GM12878 (cell line): ENCODE data around the gene ACAD11. TPM values are rescaled to one million over a fixed set of nuclear protein-coding genes. Genes with fewer than 3 reads are reported as not detected.

Source experiments
- ATAC-seq: fragments of 200-7000 bp; cut with Tn5 transposase; 3 replicates; pipeline ENCODE4 v1.9.1; 2020; ENCODE audit warnings: mild to moderate bottlenecking, moderate library complexity
- BruUV-seq: library from RNA; stranded (reverse); fragments of 400-500 nt; replicated peaks from 2 replicates; lab custom pipeline; 2021; lab: Mats Ljungman, UMichigan
- CTCF ChIA-PET: fragments of 300-600 bp; sonication (Branson Sonifier 250); formaldehyde crosslinking; extraction: SDS; loops from one replicate; lab custom pipeline; 2021; ENCODE audit warnings: inconsistent platforms; lab: Yijun Ruan, JAX
- POLR2A ChIA-PET: fragments of 350-600 bp; formaldehyde crosslinking; extraction: SDS; loops from one replicate; lab custom pipeline; 2021; ENCODE audit warnings: inconsistent platforms; lab: Charles Lee
- RAD21 ChIA-PET: fragments of 300-600 bp; sonication (Branson Sonifier 250); formaldehyde crosslinking; loops from one replicate; lab custom pipeline; 2023; ENCODE audit warnings: antibody characterized with exemption; ENCODE audit not compliant: unreplicated experiment; lab: Charles Lee
- SMC1A ChIA-PET: fragments of 300-600 bp; sonication (Branson Sonifier 250); formaldehyde crosslinking; loops from one replicate; lab custom pipeline; 2023; ENCODE audit not compliant: unreplicated experiment, uncharacterized antibody; lab: Charles Lee
- DNase-seq: peaks from one replicate; pipeline ENCODE4 v3.0.0-alpha.2; 2011; ENCODE audit warnings: low read depth, low spot score
- FAIRE-seq: peaks from 3 replicates; lab custom pipeline; 2011; peaks lifted over from hg19 to GRCh38; lab: Jason Lieb, UNC
- H2AFZ ChIP-seq: 2 replicates; pipeline ENCODE4 v1.6.0; 2011; ENCODE audit warnings: low read depth, low read length, control low read depth; ENCODE audit not compliant: control insufficient read depth
- H3K27ac ChIP-seq: 2 replicates; pipeline ENCODE4 v1.5.1; 2011; ENCODE audit warnings: control low read depth; ENCODE audit not compliant: control insufficient read depth, insufficient read depth
- H3K27me3 ChIP-seq, 2 experiments: replicated peaks in 1 of 2; 2 replicates each; pipeline versions ENCODE4 v1.6.0 to v1.6.1; 2011; ENCODE audit warnings: low read length in 1 of 2; ENCODE audit not compliant: control insufficient read depth in 2 of 2, insufficient read depth in 2 of 2
- H3K36me3 ChIP-seq, 2 experiments: 2 replicates each; pipeline ENCODE4 v1.5.1; 2011; ENCODE audit warnings: low read length in 1 of 2; ENCODE audit not compliant: control insufficient read depth in 2 of 2, insufficient read depth in 2 of 2
- H3K4me1 ChIP-seq: 2 replicates; pipeline ENCODE4 v1.6.1; 2011; ENCODE audit warnings: mild to moderate bottlenecking, low read length, moderate library complexity, mixed read lengths; ENCODE audit not compliant: control insufficient read depth, insufficient read depth
- H3K4me2 ChIP-seq: 2 replicates; pipeline ENCODE4 v1.6.0; 2011; ENCODE audit warnings: control low read depth; ENCODE audit not compliant: control insufficient read depth, insufficient read depth
- H3K4me3 ChIP-seq: fragments of 200-600 bp; sonication (generic); 2 replicates; pipeline ENCODE4 v1.5.1; 2016
- H3K79me2 ChIP-seq: 2 replicates; pipeline ENCODE4 v1.6.0; 2011; ENCODE audit warnings: low read length; ENCODE audit not compliant: control insufficient read depth, insufficient read depth
- H3K9ac ChIP-seq: 2 replicates; pipeline ENCODE4 v1.8.0; 2011; ENCODE audit warnings: low read length, control low read depth, mixed read lengths; ENCODE audit not compliant: control insufficient read depth, insufficient read depth
- H3K9me3 ChIP-seq: replicated peaks from 3 replicates; pipeline ENCODE4 v1.5.1; 2011; ENCODE audit warnings: mild to moderate bottlenecking, low read length; ENCODE audit not compliant: control insufficient read depth, insufficient read depth
- H4K20me1 ChIP-seq: 2 replicates; pipeline ENCODE4 v1.6.0; 2011; ENCODE audit not compliant: control insufficient read depth, insufficient read depth
- CHD1 ChIP-seq: IDR thresholded peaks from 2 replicates; pipeline ENCODE4 v1.6.1; 2012; ENCODE audit warnings: low read depth, low read length, improper control_type of control experiment
- EP300 ChIP-seq, 2 experiments: fragments of 150-350 bp in 1 of 2; IDR thresholded peaks; 2 replicates each; pipeline ENCODE4 v1.6.1; 2011 to 2012; ENCODE audit warnings: low read depth in 2 of 2, low read length in 2 of 2, borderline replicate concordance in 1 of 2, improper control_type of control experiment in 1 of 2, inconsistent platforms in 1 of 2; ENCODE audit not compliant: control insufficient read depth in 1 of 2
- FOS ChIP-seq: IDR thresholded peaks from 3 replicates; pipeline ENCODE4 v1.6.1; 2011; ENCODE audit warnings: borderline replicate concordance; ENCODE audit not compliant: insufficient read length; ENCODE audit errors: extremely low read depth
- IKZF2 ChIP-seq, 2 experiments: fragments of 450-650 bp; IDR thresholded peaks; 2 replicates each; pipeline ENCODE4 v1.6.1; 2017; ENCODE audit warnings: mild to moderate bottlenecking in 2 of 2, moderate library complexity in 2 of 2
- NFIC ChIP-seq: IDR thresholded peaks from 2 replicates; pipeline ENCODE4 v1.6.1; 2012; ENCODE audit warnings: low read depth, mild to moderate bottlenecking, inconsistent platforms, low read length, moderate library complexity
- NFYB ChIP-seq: IDR thresholded peaks from 2 replicates; pipeline ENCODE4 v1.6.1; 2011; ENCODE audit warnings: low read depth, mild to moderate bottlenecking, low read length, improper control_type of control experiment, moderate library complexity; ENCODE audit not compliant: insufficient read depth
- NR2F1 ChIP-seq: fragments of 450-650 bp; conservative IDR thresholded peaks from 2 replicates; pipeline ENCODE4 v1.6.1; 2017; ENCODE audit warnings: mild to moderate bottlenecking
- RAD21 ChIP-seq: IDR thresholded peaks from 2 replicates; pipeline ENCODE4 v1.6.1; 2011; ENCODE audit warnings: mild to moderate bottlenecking, low read depth, low read length, moderate library complexity; ENCODE audit not compliant: insufficient read depth
- TAF1 ChIP-seq: IDR thresholded peaks from 2 replicates; pipeline ENCODE4 v1.6.1; 2011; ENCODE audit warnings: mild to moderate bottlenecking, low read depth, low read length, borderline replicate concordance
- ZNF24 ChIP-seq: fragments of 450-650 bp; IDR thresholded peaks from 2 replicates; pipeline ENCODE4 v1.6.1; 2017; ENCODE audit warnings: antibody characterized with exemption, mild to moderate bottlenecking
- WGBS: methylation state at CpG from one replicate; pipeline ENCODE4 v1.1.6; 2016; ENCODE audit warnings: low lambda C conversion rate; ENCODE audit not compliant: insufficient replicate concordance, insufficient coverage; ENCODE audit errors: missing lambda C conversion rate; 5-methylcytosine and 5-hydroxymethylcytosine counted together
- in situ Hi-C: fragments of 300-500 bp; cut with MboI; formaldehyde crosslinking; loops from 9 replicates; pipeline ENCODE4 v1.14.3; 2018; ENCODE audit warnings: mixed read lengths
- intact Hi-C: fragments of 100-400 bp; cut with micrococcal nuclease; formaldehyde crosslinking; loops from one replicate; pipeline ENCODE4 v1.14.2; 2022; ENCODE audit not compliant: unreplicated experiment
- polyA plus RNA-seq, 11 experiments: library from polyadenylated mRNA; depleted of rRNA in 4 of 11; unstranded in 6 of 11; stranded (reverse) in 5 of 11; fragments of >200 nt; fragmentation: Nextera tagmentation in 4 of 11; fragmentation: Illumina TruSeq in 1 of 11; extraction: Ambion mirVana in 4 of 11; extraction: Trizol in 1 of 11; gene quantifications; 1 replicate in 1 of 11; 2 replicates in 10 of 11; pipeline versions ENCODE4 v1.2.1 to v1.2.3, GENCODE V29; 2011 to 2016; ENCODE audit warnings: inconsistent platforms in 2 of 11, missing spikeins in 2 of 11, low read depth in 1 of 11
- total RNA-seq, 4 experiments: library from RNA; depleted of rRNA in 3 of 4; stranded (reverse); fragments of >200 nt in 3 of 4; fragmentation: Illumina TruSeq in 1 of 4; extraction: Trizol in 1 of 4; gene quantifications; 2 replicates each; pipeline versions ENCODE4 v1.2.1 to v1.2.3, GENCODE V29; 2013 to 2021
- TF ChIP-seq, protein P1 (sequence below): IDR thresholded peaks from 2 replicates; pipeline ENCODE4 v1.6.1; 2011; ENCODE audit warnings: low read depth, mild to moderate bottlenecking, low read length, moderate library complexity, borderline replicate concordance; ENCODE audit errors: extremely low read depth

Gene ACAD11
- total and polyA plus RNA-seq, 10 of the 15 experiments (the other 5 are each of a cell fraction or from before 2014, with no cell fraction given) = 2.4 to 15.9 (median 10.4) TPM

DNA sequence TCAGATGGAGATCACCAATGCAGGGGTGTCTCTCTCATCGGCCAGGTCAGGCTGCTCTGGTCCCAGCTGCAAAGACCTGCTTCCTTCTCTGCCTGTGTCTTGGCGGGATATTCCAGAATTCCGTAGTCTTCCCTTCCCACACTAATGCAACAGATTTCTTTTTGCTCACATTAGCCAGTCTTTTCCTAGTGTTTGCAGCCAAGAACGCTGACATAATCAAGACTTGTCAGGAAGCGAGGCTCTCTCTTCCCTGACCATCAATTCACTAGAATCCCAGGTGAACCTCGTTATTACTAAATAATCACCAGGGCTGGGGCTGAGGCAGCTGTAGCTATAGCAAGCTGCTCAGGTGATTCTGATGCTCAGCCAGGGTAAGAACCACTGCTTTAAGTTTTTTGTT, 105.8 kb downstream of the ACAD11 start (continued):
- TF ChIP-seq TAF1 = no peak
- TF ChIP-seq NFIC = no peak

DNA sequence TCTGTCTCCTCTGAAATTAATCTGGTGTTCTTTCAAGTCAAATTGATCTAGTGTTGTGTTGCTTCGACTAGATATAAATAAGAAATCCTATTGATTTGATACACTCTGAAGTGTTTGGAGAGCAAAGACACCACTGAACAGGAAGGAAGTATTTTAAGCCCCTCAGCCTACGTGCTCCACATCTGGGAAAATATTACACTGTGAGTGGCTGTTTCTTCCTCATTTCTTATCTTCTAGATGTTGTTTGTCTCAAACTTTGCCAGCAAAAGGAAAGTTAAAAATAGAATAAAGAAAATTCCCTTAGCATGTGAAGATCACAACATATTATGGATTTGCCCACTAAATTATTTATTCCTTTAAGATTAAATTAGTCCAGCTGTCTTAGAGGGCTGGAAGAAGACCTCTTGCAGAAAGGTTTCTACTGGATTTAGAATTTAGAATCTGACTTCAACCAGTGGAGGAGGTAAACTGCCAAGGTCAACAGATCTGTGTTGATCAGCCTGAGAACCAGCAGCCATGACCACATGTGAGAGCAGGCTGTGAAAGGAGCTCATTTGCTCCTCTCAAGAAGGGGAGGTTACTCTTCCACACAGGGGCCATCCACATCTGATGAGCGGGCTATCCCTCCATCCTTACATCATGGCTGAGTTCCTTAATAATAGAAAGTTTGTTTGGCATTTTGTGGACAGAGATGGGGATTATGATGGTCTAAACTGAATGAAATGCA, 108.9 kb downstream of the ACAD11 start:
- no TSS peak for BruUV-seq
- no peak overlapping the region for H3K9ac ChIP-seq
- peak overlapping the region; percentile 11 for H3K4me2 ChIP-seq
- ChIA-PET POLR2A (no interaction called here), CTCF (interaction anchor here (1.3 to 2.2 kb wide), 2 partner anchors 15 to 91 kb away, joined by 4 to 9 read pairs; no protein-coding TSS in a partner anchor), RAD21 (interaction anchor here (0.9 kb wide), 1 partner anchor 108 kb away, joined by 3 read pairs; no protein-coding TSS in a partner anchor), SMC1A (interaction anchor here (1.0 kb wide), 1 partner anchor 11 kb away, joined by 3 read pairs; no protein-coding TSS in a partner anchor)
- H3K79me2 ChIP-seq = no peaks in the 10 kb centered on the region
- DNase-seq = no peak
- no peak overlapping the region for H2AFZ ChIP-seq
- H4K20me1 ChIP-seq = no peaks in the 10 kb centered on the region
- peak; percentile 12; the same call in 1 of the 3 replicates for ATAC-seq
- H3K36me3 ChIP-seq = no peaks in the 10 kb centered on the region
- no peak for FAIRE-seq
- TF ChIP-seq RAD21 = no peak
- TF ChIP-seq FOS = no peak
- no peak for TF ChIP-seq ZNF24
- no peak for TF ChIP-seq IKZF2 (IDR thresholded peaks at IDR 0.05)
- TF ChIP-seq CHD1 = no peak
- no peak for TF ChIP-seq NR2F1
- TF ChIP-seq, protein P1, sequence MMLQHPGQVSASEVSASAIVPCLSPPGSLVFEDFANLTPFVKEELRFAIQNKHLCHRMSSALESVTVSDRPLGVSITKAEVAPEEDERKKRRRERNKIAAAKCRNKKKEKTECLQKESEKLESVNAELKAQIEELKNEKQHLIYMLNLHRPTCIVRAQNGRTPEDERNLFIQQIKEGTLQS = no peak
- no peak for TF ChIP-seq NFYB
- TF ChIP-seq EP300 (IDR thresholded peaks at IDR 0.05; ENCODE audit: borderline replicate concordance in 1 of 2, control insufficient read depth in 1 of 2, low read depth in 2 of 2, low read length in 2 of 2) = no peak
- no peaks in the 10 kb centered on the region for H3K9me3 ChIP-seq
- H3K4me3 ChIP-seq = no peak overlapping the region
- H3K4me1 ChIP-seq = peaks cover 16% of the 10 kb centered on the region
- no peak overlapping the region for H3K27ac ChIP-seq
- intact Hi-C loops = no loop called here
- H3K27me3 ChIP-seq = no peaks in the 10 kb centered on the region
- in situ Hi-C loops = no loop called here
- 31% methylated on average over 3 of the region's 3 CpGs for WGBS
